Breast epithelium (tissue), 4 donors: ENCODE measurements around the gene ZFR2. TPM values are rescaled to one million over a fixed set of nuclear protein-coding genes. Genes with fewer than 3 reads are reported as not detected.

Experiments used
- DNase-seq, 2 donors: peaks; one replicate each; pipeline ENCODE4 v3.0.0-alpha.2; 2019; ENCODE audit warnings: low spot score in 2 of 2
- H3K27ac ChIP-seq, 2 donors: fragments of 200-600 bp; sonication (generic) in 1 of 2; one replicate each; pipeline ENCODE4 v1.5.1; 2016 to 2019; ENCODE audit warnings: mild to moderate bottlenecking in 1 of 2
- H3K27me3 ChIP-seq, 2 donors: fragments of 200-600 bp; sonication (generic) in 1 of 2; one replicate each; pipeline versions ENCODE4 v1.5.1 to v1.6.0; 2017 to 2019; ENCODE audit warnings: control low read depth in 1 of 2, mild to moderate bottlenecking in 1 of 2
- H3K36me3 ChIP-seq: fragments of 200-600 bp; one replicate; pipeline ENCODE4 v1.5.1; 2019
- H3K4me1 ChIP-seq, 2 donors: fragments of 200-600 bp; sonication (generic); one replicate each; pipeline ENCODE4 v1.5.1; 2016 to 2019; ENCODE audit warnings: control low read depth in 1 of 2
- H3K4me3 ChIP-seq, 3 donors: fragments of 200-600 bp; sonication (generic); 1 replicate in 2 of 3; 2 replicates in 1 of 3; pipeline ENCODE4 v1.5.1; 2016 to 2019; ENCODE audit warnings: mild to moderate bottlenecking in 3 of 3, moderate library complexity in 2 of 3
- H3K9me3 ChIP-seq, 2 donors: fragments of 200-600 bp; sonication (generic) in 1 of 2; one replicate each; pipeline ENCODE4 v1.5.1; 2016 to 2019; ENCODE audit warnings: control low read depth in 1 of 2
- POLR2A ChIP-seq: fragments of 450-650 bp; IDR thresholded peaks from one replicate; pipeline ENCODE4 v1.6.1; 2016; ENCODE audit warnings: antibody characterized with exemption, mild to moderate bottlenecking, moderate library complexity
- POLR2AphosphoS5 ChIP-seq, 3 donors: sonication (generic); formaldehyde crosslinking; IDR thresholded peaks; one replicate each; pipeline ENCODE4 v1.6.1; 2017; ENCODE audit warnings: antibody characterized with exemption in 3 of 3
- intact Hi-C: fragments of 100-400 bp; cut with DNase I; formaldehyde crosslinking; loops from one replicate; pipeline ENCODE4 v1.15.1; 2023; ENCODE audit warnings: low total_unique reads
- total RNA-seq, 3 donors: library from RNA; depleted of rRNA; stranded (reverse); fragments of >200 nt; gene quantifications; one replicate each; pipeline ENCODE4 v1.1.0, GENCODE V29; 2016
- TF ChIP-seq, protein P1 (sequence below), 3 donors: fragments of 450-650 bp; IDR thresholded peaks; one replicate each; pipeline ENCODE4 v1.5.1; 2016 to 2017; ENCODE audit warnings: antibody characterized with exemption in 3 of 3, mild to moderate bottlenecking in 3 of 3, moderate library complexity in 3 of 3

ZFR2 gene
- total RNA-seq, result under 1 TPM in 1 of 3 donors, not detected in 2; 0.98 TPM

DNA sequence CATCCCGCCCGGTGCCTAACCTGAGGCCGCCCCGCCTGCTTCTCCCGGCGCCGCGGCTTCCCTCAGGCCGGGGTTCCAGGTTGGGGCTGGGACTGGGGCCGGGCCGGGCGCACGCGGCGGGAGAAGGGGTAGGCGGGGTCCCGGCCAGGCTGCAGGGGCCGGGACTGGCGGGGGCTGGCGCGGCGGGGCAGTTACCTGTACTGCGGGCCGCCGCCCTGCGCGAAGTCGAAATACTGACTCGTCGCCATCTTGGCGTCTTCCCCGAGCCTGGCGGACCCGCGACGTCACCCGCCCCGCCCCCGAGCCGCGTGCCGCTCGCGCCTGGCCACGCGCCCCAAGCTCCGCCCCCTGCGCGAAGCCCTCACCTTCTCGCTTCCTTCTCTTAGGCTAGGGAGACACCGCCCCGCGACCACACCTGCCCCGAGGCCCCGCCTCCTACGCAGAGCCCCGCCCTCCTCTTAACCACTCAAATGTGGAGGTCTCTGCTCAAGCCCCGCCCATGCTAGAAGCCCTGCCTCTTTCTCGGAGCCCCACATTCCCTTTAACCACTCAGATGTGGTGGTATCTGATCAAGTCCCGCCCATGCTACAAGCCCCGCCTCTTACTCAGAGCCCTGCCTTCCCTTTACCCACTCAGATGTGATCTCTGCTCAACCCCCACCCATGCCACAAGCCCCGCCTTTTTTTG, at the start of gene ZFR2:
TSS of gene ZFR2 (minus strand) at position 269 of the 687 bp plus-strand sequence. CDS start at position 248, 21 bp downstream.
- Histone ChIP-seq H3K4me1 (no peaks in the 10 kb centered on the region), H3K27me3 (peaks cover 5 to 48% of the 10 kb centered on the region in 2 donors), H3K27ac (no peak within 1 kb of the TSS), H3K36me3 (no peaks in the 10 kb centered on the region), H3K4me3 (peak within 1 kb of the TSS in 2 of 3 donors; percentile 24 to 56), H3K9me3 (peaks cover 0 to 5% of the 10 kb centered on the region in 2 donors)
- DNase-seq, result no peak
- intact Hi-C loops, result no loop called here
- TF ChIP-seq, protein P1, sequence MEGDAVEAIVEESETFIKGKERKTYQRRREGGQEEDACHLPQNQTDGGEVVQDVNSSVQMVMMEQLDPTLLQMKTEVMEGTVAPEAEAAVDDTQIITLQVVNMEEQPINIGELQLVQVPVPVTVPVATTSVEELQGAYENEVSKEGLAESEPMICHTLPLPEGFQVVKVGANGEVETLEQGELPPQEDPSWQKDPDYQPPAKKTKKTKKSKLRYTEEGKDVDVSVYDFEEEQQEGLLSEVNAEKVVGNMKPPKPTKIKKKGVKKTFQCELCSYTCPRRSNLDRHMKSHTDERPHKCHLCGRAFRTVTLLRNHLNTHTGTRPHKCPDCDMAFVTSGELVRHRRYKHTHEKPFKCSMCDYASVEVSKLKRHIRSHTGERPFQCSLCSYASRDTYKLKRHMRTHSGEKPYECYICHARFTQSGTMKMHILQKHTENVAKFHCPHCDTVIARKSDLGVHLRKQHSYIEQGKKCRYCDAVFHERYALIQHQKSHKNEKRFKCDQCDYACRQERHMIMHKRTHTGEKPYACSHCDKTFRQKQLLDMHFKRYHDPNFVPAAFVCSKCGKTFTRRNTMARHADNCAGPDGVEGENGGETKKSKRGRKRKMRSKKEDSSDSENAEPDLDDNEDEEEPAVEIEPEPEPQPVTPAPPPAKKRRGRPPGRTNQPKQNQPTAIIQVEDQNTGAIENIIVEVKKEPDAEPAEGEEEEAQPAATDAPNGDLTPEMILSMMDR (IDR thresholded peaks at IDR 0.05), result no peak
- no peak for TF ChIP-seq POLR2A
- no peak for TF ChIP-seq POLR2AphosphoS5 (IDR thresholded peaks at IDR 0.05)

DNA sequence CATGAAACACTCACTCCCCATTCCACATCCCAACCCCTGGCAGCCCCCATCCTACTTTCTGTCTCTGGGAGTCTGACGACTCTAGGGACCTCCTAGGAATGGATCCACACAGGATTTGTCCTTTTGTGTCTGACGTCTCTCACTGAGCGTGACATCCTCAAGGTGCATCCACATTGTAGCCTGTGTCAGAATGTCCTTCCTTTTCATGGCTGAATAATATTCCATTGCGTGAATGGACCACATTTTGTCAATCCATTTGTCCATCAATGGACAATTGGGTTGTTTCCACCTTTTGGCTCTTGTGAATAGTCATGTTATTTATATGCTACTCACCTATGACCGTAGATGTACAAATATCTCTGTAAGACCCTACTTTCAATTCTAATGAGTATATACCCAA, 47.2 kb upstream of the ZFR2 start:
- Histone ChIP-seq H3K4me1 (no peaks in the 10 kb centered on the region), H3K4me3 (no peak overlapping the region), H3K27me3 (no peaks in the 10 kb centered on the region), H3K9me3 (peaks cover 5 to 6% of the 10 kb centered on the region in 2 donors), H3K36me3 (no peaks in the 10 kb centered on the region), H3K27ac (no peak overlapping the region)
- DNase-seq, result no peak
- intact Hi-C loops, result no loop called here
- TF ChIP-seq POLR2AphosphoS5 (IDR thresholded peaks at IDR 0.05) (no peak), POLR2A (no peak)
- TF ChIP-seq, protein P1 (IDR thresholded peaks at IDR 0.05), result no peak

DNA sequence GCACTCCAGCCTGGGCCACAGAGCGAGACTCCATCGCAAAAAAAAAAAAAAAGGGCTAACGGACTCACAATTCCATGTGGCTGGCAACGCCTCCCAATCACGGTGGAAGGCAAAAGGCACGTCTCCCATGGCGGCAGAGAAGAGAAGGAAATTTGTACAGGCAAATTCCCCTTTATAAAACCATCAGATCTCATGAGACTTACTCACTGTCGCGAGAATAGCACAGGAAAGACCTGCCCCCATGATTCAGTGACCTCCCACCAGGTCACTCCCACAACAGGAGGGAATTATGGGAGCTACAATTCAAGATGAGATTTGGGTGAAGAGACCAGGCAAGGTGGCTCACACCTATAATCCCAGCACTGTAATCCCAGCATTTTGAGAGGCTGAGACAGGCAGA, 45.4 kb upstream of the ZFR2 start:
- no peaks in the 10 kb centered on the region for H3K4me1 ChIP-seq
- H3K36me3 ChIP-seq, result no peaks in the 10 kb centered on the region
- TF ChIP-seq POLR2AphosphoS5 (IDR thresholded peaks at IDR 0.05) (no peak), POLR2A (no peak)
- TF ChIP-seq, protein P1 (IDR thresholded peaks at IDR 0.05), result no peak
- no peak overlapping the region for H3K27ac ChIP-seq
- intact Hi-C loops, result no loop called here
- no peak for DNase-seq
- H3K27me3 ChIP-seq, result no peaks in the 10 kb centered on the region
- H3K9me3 ChIP-seq, result peaks cover 12 to 13% of the 10 kb centered on the region in 2 donors
- H3K4me3 ChIP-seq, result no peak overlapping the region

DNA sequence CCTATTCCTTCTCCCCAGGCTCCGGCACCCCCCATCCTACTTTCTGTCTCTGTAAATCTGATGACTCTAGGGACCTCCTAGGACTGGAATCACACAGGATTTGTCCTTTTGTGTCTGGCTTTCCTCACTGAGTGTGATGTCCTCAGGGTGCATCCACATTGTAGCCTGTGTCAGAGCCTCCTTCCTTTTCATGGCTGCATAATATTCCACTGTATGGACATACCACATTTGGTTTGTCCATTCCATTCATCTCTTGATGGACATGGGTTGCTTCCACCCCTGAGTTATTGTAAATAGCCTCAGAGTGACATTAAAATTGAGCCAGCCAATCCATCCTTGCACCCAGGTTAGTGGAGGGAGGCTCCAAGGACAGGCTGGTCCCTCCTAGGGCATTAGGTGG, 41.3 kb upstream of the ZFR2 start:
- TF ChIP-seq, protein P1 (IDR thresholded peaks at IDR 0.05), result no peak
- no peak for TF ChIP-seq POLR2AphosphoS5 (IDR thresholded peaks at IDR 0.05)
- no peak for TF ChIP-seq POLR2A
- no peak for DNase-seq
- Histone ChIP-seq H3K27ac (no peak overlapping the region), H3K4me3 (no peak overlapping the region), H3K9me3 (peaks cover 14% of the 10 kb centered on the region in 2 donors), H3K36me3 (no peaks in the 10 kb centered on the region), H3K27me3 (peaks cover 0 to 11% of the 10 kb centered on the region in 2 donors), H3K4me1 (no peaks in the 10 kb centered on the region)
- intact Hi-C loops, result no loop called here

DNA sequence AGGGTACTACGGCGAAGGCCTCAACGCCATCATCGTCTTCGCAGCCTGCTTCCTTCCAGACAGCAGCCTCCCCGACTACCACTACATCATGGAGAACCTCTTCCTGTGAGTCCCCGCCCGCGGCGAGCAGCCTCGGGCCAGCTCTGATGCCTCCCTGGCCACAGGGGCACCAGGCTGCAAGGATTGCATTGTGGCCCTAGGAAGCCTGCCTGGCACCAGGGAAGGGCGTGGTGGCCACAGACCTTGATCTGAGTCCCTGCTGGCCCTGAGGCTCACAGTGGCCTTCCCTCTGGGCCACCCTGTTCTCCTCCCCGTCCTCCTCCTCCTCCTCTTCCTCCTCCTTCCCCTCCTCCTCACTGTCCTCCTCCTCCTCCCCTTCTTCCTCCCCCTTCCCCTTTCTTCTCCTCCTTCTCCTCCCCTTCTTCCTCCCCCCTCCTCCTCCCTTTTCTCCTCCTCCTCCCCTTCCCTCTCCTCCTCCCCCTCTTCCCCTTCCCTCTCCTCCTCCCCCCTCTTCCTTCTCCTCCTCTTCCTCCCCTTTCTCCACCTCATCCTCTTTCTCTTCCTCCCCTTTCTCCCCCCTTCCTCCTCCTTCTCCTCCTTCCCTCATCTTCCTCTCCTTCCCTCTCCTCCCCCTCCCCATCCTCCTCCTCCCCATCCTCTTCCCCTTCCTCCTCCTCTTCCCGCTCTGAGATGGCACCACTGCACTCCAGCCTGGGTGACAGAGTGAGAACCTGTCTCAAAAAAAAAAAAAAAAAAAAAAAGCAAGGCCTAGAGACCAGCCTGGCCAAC, 39.6 kb upstream of the ZFR2 start:
- Histone ChIP-seq H3K9me3 (peaks cover 14% of the 10 kb centered on the region in 2 donors), H3K36me3 (no peaks in the 10 kb centered on the region), H3K4me1 (no peaks in the 10 kb centered on the region), H3K27ac (no peak overlapping the region), H3K27me3 (peaks cover 0 to 11% of the 10 kb centered on the region in 2 donors), H3K4me3 (no peak overlapping the region)
- DNase-seq, result no peak
- no peak for TF ChIP-seq POLR2A
- TF ChIP-seq, protein P1 (IDR thresholded peaks at IDR 0.05), result no peak
- no peak for TF ChIP-seq POLR2AphosphoS5 (IDR thresholded peaks at IDR 0.05)
- intact Hi-C loops, result no loop called here
